CD4-positive, alpha-beta memory T cell (primary cell): ENCODE data around the gene RPL4. TPM values are rescaled to one million over a fixed set of nuclear protein-coding genes. Genes with fewer than 3 reads are reported as not detected.
"Not testable (repeated sequence)": the region's sequence is repeated elsewhere in the genome, so short reads cannot be mapped to it uniquely, and the experiment has no call there.

ENCODE experiments used
- CTCF ChIA-PET: fragments of 350-600 bp; sonication (Branson Sonifier 250); formaldehyde crosslinking; loops from one replicate; lab custom pipeline; 2021; ENCODE audit warnings: inconsistent platforms; ENCODE audit not compliant: partially characterized antibody; lab: Charles Lee
- POLR2A ChIA-PET: fragments of 350-600 bp; sonication (Branson Sonifier 250); formaldehyde crosslinking; loops from one replicate; lab custom pipeline; 2021; ENCODE audit not compliant: partially characterized antibody; lab: Charles Lee
- DNase-seq, 5 donors: peaks; one replicate each; pipeline versions ENCODE4 v3.0.0 to v3.0.0-alpha.2; 2020 to 2022; ENCODE audit warnings: mixed read lengths in 1 of 5
- H3K27ac ChIP-seq: one replicate; pipeline ENCODE4 v1.7.0; 2013; ENCODE audit warnings: low read depth, low read length
- H3K27me3 ChIP-seq: 2 replicates; pipeline ENCODE4 v1.7.0; 2013; ENCODE audit warnings: mild to moderate bottlenecking, low read length, moderate library complexity; ENCODE audit not compliant: insufficient read depth
- H3K36me3 ChIP-seq: 2 replicates; pipeline ENCODE4 v1.7.0; 2013; ENCODE audit warnings: mild to moderate bottlenecking, low read length, moderate library complexity; ENCODE audit not compliant: insufficient read depth
- H3K4me1 ChIP-seq: 2 replicates; pipeline ENCODE4 v1.7.0; 2013; ENCODE audit warnings: mild to moderate bottlenecking, low read length, moderate library complexity; ENCODE audit not compliant: insufficient read depth
- H3K4me3 ChIP-seq, 2 donors: one replicate each; pipeline ENCODE4 v1.7.0; 2013; ENCODE audit warnings: low read length in 2 of 2, mild to moderate bottlenecking in 1 of 2
- H3K9me3 ChIP-seq, 2 donors: one replicate each; pipeline ENCODE4 v1.7.0; 2013; ENCODE audit warnings: low read length in 2 of 2, control low read depth in 1 of 2; ENCODE audit not compliant: control insufficient read depth in 1 of 2
- H3K27ac Mint-ChIP-seq, 7 donors: one replicate each; pipeline ENCODE4 v1.8.0; 2020 to 2021; ENCODE audit warnings: mixed read lengths in 7 of 7, mild to moderate bottlenecking in 6 of 7, inconsistent platforms in 3 of 7, moderate library complexity in 3 of 7
- H3K27me3 Mint-ChIP-seq, 2 donors: one replicate each; pipeline ENCODE4 v1.8.0; 2020 to 2021; ENCODE audit warnings: mixed read lengths in 2 of 2
- H3K36me3 Mint-ChIP-seq, 2 donors: one replicate each; pipeline ENCODE4 v1.8.0; 2020 to 2021; ENCODE audit warnings: mixed read lengths in 2 of 2, inconsistent platforms in 1 of 2, mild to moderate bottlenecking in 1 of 2
- H3K4me1 Mint-ChIP-seq, 4 donors: one replicate each; pipeline ENCODE4 v1.8.0; 2020 to 2021; ENCODE audit warnings: mixed read lengths in 4 of 4, mild to moderate bottlenecking in 1 of 4
- H3K4me3 Mint-ChIP-seq, 8 donors: one replicate each; pipeline ENCODE4 v1.8.0; 2020 to 2021; ENCODE audit warnings: mixed read lengths in 8 of 8, mild to moderate bottlenecking in 7 of 8, moderate library complexity in 6 of 8, inconsistent platforms in 3 of 8
- H3K9me3 Mint-ChIP-seq, 8 donors: one replicate each; pipeline ENCODE4 v1.8.0; 2020 to 2021; ENCODE audit warnings: mixed read lengths in 8 of 8, mild to moderate bottlenecking in 5 of 8, inconsistent platforms in 3 of 8, moderate library complexity in 1 of 8
- intact Hi-C: fragments of 100-400 bp; cut with micrococcal nuclease; formaldehyde crosslinking; loops from one replicate; pipeline ENCODE4 v1.15.1; 2023
- polyA plus RNA-seq, 2 donors: library from polyadenylated mRNA; unstranded; fragments of 300-500 nt; fragmentation: Illumina TruSeq; gene quantifications; one replicate each; pipeline ENCODE4 v1.2.3, GENCODE V29; 2021
- total RNA-seq, 2 experiments: library from RNA; stranded (reverse); gene quantifications; one replicate each; pipeline ENCODE4 v1.2.3, GENCODE V29; 2021

Gene RPL4
- total and polyA plus RNA-seq, 4 experiments from 2014 or later = 1,070 to 4,004 (median 2,640) TPM

- intact Hi-C loops = loop anchor here (10.0 kb wide), 1 partner anchor 1198 kb away; the partner anchor contains the start of gene RNU5B-1
- Mint-ChIP-seq H3K27ac (peak overlapping the region; percentile 81 to 99 (median 98)), H3K4me1 (peaks cover 38 to 85% (median 55%) of the 10 kb centered on the region in 4 donors), H3K36me3 (peaks cover 43 to 81% of the 10 kb centered on the region in 2 donors), H3K27me3 (no peaks in the 10 kb centered on the region), H3K9me3 (peaks cover 0 to 3% (median 0%) of the 10 kb centered on the region in 8 donors), H3K4me3 (peak overlapping the region; percentile 98 to 100 (median 100))
- Histone ChIP-seq H3K36me3 (peaks cover 56% of the 10 kb centered on the region), H3K9me3 (no peaks in the 10 kb centered on the region), H3K4me1 (peaks cover 46% of the 10 kb centered on the region), H3K4me3 (peak overlapping the region in 1 of 2 donors; percentile 86), H3K27me3 (no peaks in the 10 kb centered on the region), H3K27ac (peak overlapping the region; percentile 89)
- POLR2A ChIA-PET = interaction anchor here (0.5 to 3.7 kb wide), 5 partner anchors 7 to 208 kb away, joined by 3 to 44 read pairs (median 3); partner anchors contain the start of genes DIS3L and MAP2K1
- no peak for DNase-seq
- CTCF ChIA-PET = interaction anchor here (3.4 kb wide), 1 partner anchor 116 kb away, joined by 25 read pairs; the partner anchor contains the start of gene MAP2K1
Measured at GRCh38 chr15:66502491-66502890, 2.2 kb downstream of the RPL4 start.

GRCh38 chr15:66500346-66500745 is 4.3 kb downstream of the RPL4 start:
- not testable (repeated sequence) for H3K9me3 Mint-ChIP-seq
- CTCF ChIA-PET = interaction anchor here (1.9 to 6.0 kb wide), 4 partner anchors 29 to 206 kb away, joined by 4 to 119 read pairs (median 20); partner anchors contain the start of genes MAP2K1 and TIPIN
- peaks cover 60% of the 10 kb centered on the region for H3K36me3 ChIP-seq

GRCh38 chr15:66498501-66499386 is 5.9 kb downstream of the RPL4 start:
- DNase-seq = peak in 4 of 5 donors; percentile 58 to 66 (median 62)
- Mint-ChIP-seq H3K27me3 (no peaks in the 10 kb centered on the region), H3K4me1 (peaks cover 36 to 84% (median 58%) of the 10 kb centered on the region in 4 donors), H3K9me3 (peaks cover 0 to 2% (median 0%) of the 10 kb centered on the region in 8 donors), H3K27ac (peak overlapping the region; percentile 96 to 99 (median 99)), H3K4me3 (peak overlapping the region in 4 of 8 donors; percentile 45 to 98 (median 96)), H3K36me3 (peaks cover 45 to 86% of the 10 kb centered on the region in 2 donors)
- ChIA-PET POLR2A (interaction anchor here (0.6 to 6.0 kb wide), 9 partner anchors 10 to 206 kb away, joined by 3 to 119 read pairs (median 9); partner anchors contain the start of genes DIS3L, MAP2K1 and TIPIN), CTCF (interaction anchor here (0.7 to 6.0 kb wide), 28 partner anchors 7 to 248 kb away, joined by 3 to 119 read pairs (median 4); partner anchors contain the start of genes MAP2K1, MEGF11 and TIPIN)
- Histone ChIP-seq H3K27ac (peak overlapping the region; percentile 89), H3K4me1 (peaks cover 59% of the 10 kb centered on the region), H3K9me3 (no peaks in the 10 kb centered on the region), H3K4me3 (no peak overlapping the region), H3K27me3 (no peaks in the 10 kb centered on the region), H3K36me3 (peaks cover 71% of the 10 kb centered on the region)
- intact Hi-C loops = loop anchor here (5.0 kb wide), 1 partner anchor 246 kb away; the partner anchor contains the start of gene MEGF11

More at GRCh38 chr15:66500346-66500745, 4.3 kb downstream of the RPL4 start:
- H3K27ac Mint-ChIP-seq = peak overlapping the region in 4 of 7 donors; percentile 43 to 96 (median 83)
- intact Hi-C loops = loop anchor here (10.0 kb wide), 1 partner anchor 1196 kb away; the partner anchor contains the start of gene RNU5B-1
- H3K9me3 ChIP-seq, H3K27me3 ChIP-seq, DNase-seq, H3K27me3 Mint-ChIP-seq, H3K27ac ChIP-seq, H3K4me3 ChIP-seq: not testable (repeated sequence)
- H3K4me1 Mint-ChIP-seq = peaks cover 34 to 89% (median 56%) of the 10 kb centered on the region in 4 donors
- H3K4me3 Mint-ChIP-seq = peak overlapping the region in 2 of 8 donors; percentile 48 to 64
- POLR2A ChIA-PET = interaction anchor here (1.4 to 6.0 kb wide), 2 partner anchors 112 to 206 kb away, joined by 3 to 119 read pairs; partner anchors contain the start of gene MAP2K1
- H3K4me1 ChIP-seq = peaks cover 57% of the 10 kb centered on the region
- peaks cover 43 to 87% of the 10 kb centered on the region in 2 donors for H3K36me3 Mint-ChIP-seq

GRCh38 chr15:66497502-66498455 is 6.9 kb downstream of the RPL4 start, which contains the start of gene SNAPC5:
Gene SNAPC5, minus strand, starts transcription at chr15:66497762. Its CDS starts 31 bp downstream, at chr15:66497731.
- Histone ChIP-seq H3K4me1 (peaks cover 50% of the 10 kb centered on the region), H3K36me3 (peaks cover 68% of the 10 kb centered on the region), H3K27ac (peak within 1 kb of the TSS; percentile 89), H3K27me3 (no peaks in the 10 kb centered on the region), H3K4me3 (peak within 1 kb of the TSS; percentile 86 to 90), H3K9me3 (no peaks in the 10 kb centered on the region)
- Mint-ChIP-seq H3K27ac (peak within 1 kb of the TSS; percentile 96 to 99 (median 99)), H3K4me1 (peaks cover 30 to 75% (median 50%) of the 10 kb centered on the region in 4 donors), H3K9me3 (peaks cover 0 to 2% (median 0%) of the 10 kb centered on the region in 8 donors), H3K4me3 (peak within 1 kb of the TSS; percentile 95 to 98 (median 97)), H3K27me3 (no peaks in the 10 kb centered on the region), H3K36me3 (peaks cover 47 to 88% of the 10 kb centered on the region in 2 donors)
- CTCF ChIA-PET = interaction anchor here (0.6 to 6.0 kb wide), 35 partner anchors 8 to 247 kb away, joined by 3 to 119 read pairs (median 4); partner anchors contain the start of genes MAP2K1, MEGF11 and TIPIN
- intact Hi-C loops = loop anchor here (1.0 to 5.0 kb wide), 7 partner anchors 8 to 629 kb away; partner anchors contain the start of genes DIS3L, MAP2K1, MEGF11 and RAB11A
- DNase-seq = peak; percentile 96 to 97 (median 96)
- POLR2A ChIA-PET = interaction anchor here (0.6 to 6.0 kb wide), 18 partner anchors 9 to 205 kb away, joined by 3 to 119 read pairs (median 6); partner anchors contain the start of genes DIS3L, MAP2K1, TIPIN and ZWILCH

- H3K4me3 Mint-ChIP-seq = peak overlapping the region; percentile 95 to 98 (median 97)
- H3K27me3 ChIP-seq = no peaks in the 10 kb centered on the region
- ChIA-PET POLR2A (interaction anchor here (0.6 to 6.0 kb wide), 15 partner anchors 8 to 204 kb away, joined by 3 to 119 read pairs (median 6); partner anchors contain the start of genes DIS3L, MAP2K1, TIPIN and ZWILCH), CTCF (interaction anchor here (0.8 to 6.0 kb wide), 21 partner anchors 7 to 246 kb away, joined by 3 to 119 read pairs (median 4); partner anchors contain the start of genes MAP2K1, MEGF11 and TIPIN)
- peaks cover 45 to 87% of the 10 kb centered on the region in 2 donors for H3K36me3 Mint-ChIP-seq
- H3K4me1 ChIP-seq = peaks cover 42% of the 10 kb centered on the region
- peak overlapping the region; percentile 96 to 99 (median 99) for H3K27ac Mint-ChIP-seq
- peak overlapping the region; percentile 89 for H3K27ac ChIP-seq
- no peaks in the 10 kb centered on the region for H3K9me3 ChIP-seq
- H3K4me3 ChIP-seq = peak overlapping the region; percentile 86 to 90
- H3K36me3 ChIP-seq = peaks cover 68% of the 10 kb centered on the region
- H3K27me3 Mint-ChIP-seq = no peaks in the 10 kb centered on the region
- peaks cover 0 to 2% (median 0%) of the 10 kb centered on the region in 8 donors for H3K9me3 Mint-ChIP-seq
- DNase-seq = no peak
- intact Hi-C loops = loop anchor here (1.0 to 5.0 kb wide), 7 partner anchors 8 to 628 kb away; partner anchors contain the start of genes DIS3L, MAP2K1, MEGF11 and RAB11A
- peaks cover 24 to 67% (median 45%) of the 10 kb centered on the region in 4 donors for H3K4me1 Mint-ChIP-seq
Measured at GRCh38 chr15:66496951-66497501, 7.6 kb downstream of the RPL4 start.
